H1 (cell line): ENCODE measurements around the gene PRR19.

Source experiments
- ATF3 ChIP-seq: IDR thresholded peaks from 2 replicates; pipeline ENCODE4 v1.6.1; 2011; ENCODE audit warnings: low read depth, mild to moderate bottlenecking, low read length; ENCODE audit not compliant: insufficient read depth
- CREB1 ChIP-seq: IDR thresholded peaks from 2 replicates; pipeline ENCODE4 v1.6.1; 2012; ENCODE audit warnings: inconsistent platforms
- EP300 ChIP-seq, 2 experiments: IDR thresholded peaks; 1 replicate in 1 of 2; 2 replicates in 1 of 2; pipeline ENCODE4 v1.6.1; 2011 to 2012; ENCODE audit warnings: low read depth in 2 of 2, low read length in 2 of 2, mild to moderate bottlenecking in 2 of 2, borderline replicate concordance in 1 of 2, inconsistent platforms in 1 of 2, moderate library complexity in 1 of 2
- POLR2A ChIP-seq, 2 experiments: IDR thresholded peaks; 1 replicate in 1 of 2; 2 replicates in 1 of 2; pipeline ENCODE4 v1.6.1; 2011; ENCODE audit warnings: low read depth in 2 of 2, low read length in 2 of 2, mild to moderate bottlenecking in 2 of 2; ENCODE audit errors: control extremely low read depth in 1 of 2
- SUZ12 ChIP-seq: fragments of 200-600 bp; sonication (generic); IDR thresholded peaks from 2 replicates; pipeline ENCODE4 v1.6.1; 2012; ENCODE audit warnings: mild to moderate bottlenecking, inconsistent platforms, low read length, moderate library complexity, mixed read lengths
- TF ChIP-seq, protein P1 (sequence below): IDR thresholded peaks from 2 replicates; pipeline ENCODE4 v1.6.1; 2011; ENCODE audit warnings: low read length, improper control_type of control experiment
- TF ChIP-seq, protein P2 (sequence below), 3 experiments: IDR thresholded peaks; 1 replicate in 2 of 3; 2 replicates in 1 of 3; pipeline versions ENCODE4 v1.5.1 to v1.6.1; 2011; ENCODE audit warnings: low read length in 3 of 3, mild to moderate bottlenecking in 3 of 3, inconsistent platforms in 2 of 3, low read depth in 1 of 3, moderate library complexity in 1 of 3; ENCODE audit not compliant: insufficient read depth in 1 of 3; ENCODE audit errors: control extremely low read depth in 1 of 3

GRCh38 chr19:42350417-42350816 lies 48.5 kb downstream of the PRR19 start:
- TF ChIP-seq CREB1 (no peak), ATF3 (no peak), EP300 (IDR thresholded peaks at IDR 0.05; ENCODE audit: borderline replicate concordance in 1 of 2, low read depth in 2 of 2, low read length in 2 of 2) (no peak), SUZ12 (no peak), POLR2A (IDR thresholded peaks at IDR 0.05; ENCODE audit: control extremely low read depth in 1 of 2, low read depth in 2 of 2, low read length in 2 of 2) (no peak)
- TF ChIP-seq, protein P1, sequence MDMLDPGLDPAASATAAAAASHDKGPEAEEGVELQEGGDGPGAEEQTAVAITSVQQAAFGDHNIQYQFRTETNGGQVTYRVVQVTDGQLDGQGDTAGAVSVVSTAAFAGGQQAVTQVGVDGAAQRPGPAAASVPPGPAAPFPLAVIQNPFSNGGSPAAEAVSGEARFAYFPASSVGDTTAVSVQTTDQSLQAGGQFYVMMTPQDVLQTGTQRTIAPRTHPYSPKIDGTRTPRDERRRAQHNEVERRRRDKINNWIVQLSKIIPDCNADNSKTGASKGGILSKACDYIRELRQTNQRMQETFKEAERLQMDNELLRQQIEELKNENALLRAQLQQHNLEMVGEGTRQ = no peak
- TF ChIP-seq, protein P2, sequence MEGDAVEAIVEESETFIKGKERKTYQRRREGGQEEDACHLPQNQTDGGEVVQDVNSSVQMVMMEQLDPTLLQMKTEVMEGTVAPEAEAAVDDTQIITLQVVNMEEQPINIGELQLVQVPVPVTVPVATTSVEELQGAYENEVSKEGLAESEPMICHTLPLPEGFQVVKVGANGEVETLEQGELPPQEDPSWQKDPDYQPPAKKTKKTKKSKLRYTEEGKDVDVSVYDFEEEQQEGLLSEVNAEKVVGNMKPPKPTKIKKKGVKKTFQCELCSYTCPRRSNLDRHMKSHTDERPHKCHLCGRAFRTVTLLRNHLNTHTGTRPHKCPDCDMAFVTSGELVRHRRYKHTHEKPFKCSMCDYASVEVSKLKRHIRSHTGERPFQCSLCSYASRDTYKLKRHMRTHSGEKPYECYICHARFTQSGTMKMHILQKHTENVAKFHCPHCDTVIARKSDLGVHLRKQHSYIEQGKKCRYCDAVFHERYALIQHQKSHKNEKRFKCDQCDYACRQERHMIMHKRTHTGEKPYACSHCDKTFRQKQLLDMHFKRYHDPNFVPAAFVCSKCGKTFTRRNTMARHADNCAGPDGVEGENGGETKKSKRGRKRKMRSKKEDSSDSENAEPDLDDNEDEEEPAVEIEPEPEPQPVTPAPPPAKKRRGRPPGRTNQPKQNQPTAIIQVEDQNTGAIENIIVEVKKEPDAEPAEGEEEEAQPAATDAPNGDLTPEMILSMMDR (IDR thresholded peaks at IDR 0.05; ENCODE audit: control extremely low read depth in 1 of 3, insufficient read depth in 1 of 3, low read depth in 1 of 3, low read length in 3 of 3) = no peak
